Measurements from ENCODE around the gene DYRK2.

The DYRK2 gene

GRCh38 chr12:67705394-67706370, 57.1 kb downstream of the DYRK2 start:
- DNase-seq (ENCODE audit: low spot score), result no peak

- no peak for DNase-seq (ENCODE audit: low spot score)
Measured at GRCh38 chr12:67709367-67709954, 60.9 kb downstream of the DYRK2 start.

DNA sequence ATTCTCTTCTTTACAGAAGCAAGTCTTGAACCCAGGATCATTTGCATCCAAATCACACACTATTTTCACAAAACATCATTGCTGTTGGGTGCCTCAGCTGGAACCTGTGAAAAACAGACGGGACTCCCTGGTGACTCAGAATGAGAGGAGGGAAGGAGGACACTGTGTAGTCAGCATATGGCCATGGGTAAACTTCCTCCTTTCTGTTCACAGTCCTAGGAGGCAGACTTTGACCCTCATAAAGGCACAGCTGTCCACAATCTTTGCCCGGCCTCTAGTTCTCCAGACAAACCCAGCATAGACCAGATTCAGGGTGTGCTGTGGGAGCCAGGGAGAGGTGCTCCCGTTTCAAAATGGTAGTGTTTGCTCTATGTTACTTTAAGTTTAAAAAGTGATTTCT, 62.0 kb downstream of the DYRK2 start:
- peak; percentile 71 for DNase-seq (ENCODE audit: low spot score)

DNA sequence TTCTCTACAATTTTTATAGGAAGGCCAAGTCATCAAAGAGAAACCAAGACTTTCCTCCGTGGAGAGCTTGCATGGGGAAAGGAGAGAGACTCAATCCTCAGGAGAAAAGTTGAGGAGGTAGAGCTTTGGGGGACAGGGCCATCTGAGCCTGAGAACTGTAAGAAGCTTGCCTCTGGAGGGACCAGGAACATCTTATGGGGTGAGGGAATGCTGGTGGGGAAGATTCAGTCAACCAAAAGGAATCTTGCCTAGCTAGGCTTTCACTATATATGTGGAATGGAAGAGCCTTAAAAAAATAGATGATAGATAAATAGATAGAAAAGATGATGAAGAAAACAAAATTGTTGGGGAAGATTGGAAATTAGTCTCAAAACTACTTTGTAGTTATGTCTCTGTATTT, 63.5 kb downstream of the DYRK2 start:
- DNase-seq (ENCODE audit: low spot score), result no peak

- DNase-seq (ENCODE audit: low spot score), result peak; percentile 52
Measured at GRCh38 chr12:67714648-67715047, 66.1 kb downstream of the DYRK2 start.

Measured in SW480 (cell line).